Astrocyte (in vitro differentiated cells and primary cell): ENCODE measurements around the gene IRX3.

ENCODE experiments used
- EZH2 ChIP-seq: IDR thresholded peaks from 2 replicates; pipeline ENCODE4 v1.6.1; 2012; ENCODE audit warnings: mild to moderate bottlenecking, low read length, inconsistent platforms; ENCODE audit not compliant: insufficient read depth
- TF ChIP-seq, protein P1 (sequence below): IDR thresholded peaks from 2 replicates; pipeline ENCODE4 v1.5.1; 2011; ENCODE audit warnings: low read depth, mild to moderate bottlenecking, inconsistent platforms, low read length, moderate library complexity; ENCODE audit not compliant: insufficient read depth

DNA sequence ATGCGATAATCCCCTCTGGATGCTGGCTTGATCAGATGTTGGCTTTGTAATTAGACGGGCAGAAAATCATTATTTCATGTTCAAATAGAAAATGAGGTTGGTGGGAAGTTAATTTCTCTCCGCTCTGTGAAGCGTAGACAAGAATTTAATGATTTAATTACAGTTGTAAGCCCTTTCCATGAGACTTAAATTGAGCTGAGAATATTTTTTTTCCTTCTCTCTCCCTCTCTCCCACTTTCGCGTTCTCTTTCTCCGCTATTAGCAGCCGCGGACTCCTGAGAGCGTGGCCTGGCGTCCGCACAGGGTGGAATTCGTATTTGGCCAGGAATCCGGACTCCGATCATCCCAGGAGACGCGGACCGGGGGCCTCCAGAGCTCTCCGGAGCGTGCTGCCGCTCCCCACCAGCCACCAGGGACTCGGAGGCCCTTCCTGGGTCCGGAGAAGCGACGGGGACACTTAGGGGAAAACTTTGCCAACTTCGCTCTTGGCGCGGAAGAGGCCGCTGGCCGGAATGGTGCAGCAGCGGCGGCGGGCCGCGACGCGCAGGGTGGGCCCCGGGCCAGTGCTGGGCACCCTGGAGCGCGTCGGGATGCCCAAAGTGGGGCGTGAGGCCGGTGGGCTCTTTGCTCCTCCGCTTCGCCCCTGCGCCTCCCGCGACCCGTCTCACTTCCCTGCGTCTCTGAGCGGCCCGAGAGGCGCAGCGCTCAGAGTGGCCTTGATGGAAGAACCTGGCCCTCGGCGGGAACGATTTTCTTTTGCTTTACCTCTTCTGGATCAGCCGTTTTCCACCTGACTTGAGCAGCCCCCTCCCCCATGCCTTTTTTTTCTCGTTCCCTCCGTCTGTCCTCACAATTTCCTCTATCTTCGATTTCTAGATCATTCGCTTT, 3.6 kb upstream of the IRX3 start:
- peak; percentile 32 for TF ChIP-seq EZH2
- TF ChIP-seq, protein P1, sequence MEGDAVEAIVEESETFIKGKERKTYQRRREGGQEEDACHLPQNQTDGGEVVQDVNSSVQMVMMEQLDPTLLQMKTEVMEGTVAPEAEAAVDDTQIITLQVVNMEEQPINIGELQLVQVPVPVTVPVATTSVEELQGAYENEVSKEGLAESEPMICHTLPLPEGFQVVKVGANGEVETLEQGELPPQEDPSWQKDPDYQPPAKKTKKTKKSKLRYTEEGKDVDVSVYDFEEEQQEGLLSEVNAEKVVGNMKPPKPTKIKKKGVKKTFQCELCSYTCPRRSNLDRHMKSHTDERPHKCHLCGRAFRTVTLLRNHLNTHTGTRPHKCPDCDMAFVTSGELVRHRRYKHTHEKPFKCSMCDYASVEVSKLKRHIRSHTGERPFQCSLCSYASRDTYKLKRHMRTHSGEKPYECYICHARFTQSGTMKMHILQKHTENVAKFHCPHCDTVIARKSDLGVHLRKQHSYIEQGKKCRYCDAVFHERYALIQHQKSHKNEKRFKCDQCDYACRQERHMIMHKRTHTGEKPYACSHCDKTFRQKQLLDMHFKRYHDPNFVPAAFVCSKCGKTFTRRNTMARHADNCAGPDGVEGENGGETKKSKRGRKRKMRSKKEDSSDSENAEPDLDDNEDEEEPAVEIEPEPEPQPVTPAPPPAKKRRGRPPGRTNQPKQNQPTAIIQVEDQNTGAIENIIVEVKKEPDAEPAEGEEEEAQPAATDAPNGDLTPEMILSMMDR = no peak
